Omental fat pad (tissue), 4 donors: ENCODE measurements around the gene TMEM134. TPM values are rescaled to one million over a fixed set of nuclear protein-coding genes. Genes with fewer than 3 reads are reported as not detected.

Source experiments
- ATAC-seq: fragments of 150-250 bp; one replicate; pipeline ENCODE4 v1.9.1; 2016; ENCODE audit warnings: mild to moderate bottlenecking, moderate library complexity; ENCODE audit not compliant: low FRiP score
- DNase-seq: peaks from one replicate; pipeline ENCODE4 v3.0.0-alpha.2; 2019; ENCODE audit warnings: low spot score
- total RNA-seq, 4 donors: library from RNA; depleted of rRNA; stranded (reverse); fragments of >200 nt; gene quantifications; one replicate each; pipeline ENCODE4 v1.1.0, GENCODE V29; 2016
- TF ChIP-seq, protein P1 (sequence below), 3 donors: fragments of 450-650 bp; IDR thresholded peaks; one replicate each; pipeline ENCODE4 v1.5.1; 2016 to 2017; ENCODE audit warnings: antibody characterized with exemption in 3 of 3, mild to moderate bottlenecking in 3 of 3, moderate library complexity in 2 of 3

The TMEM134 gene
- total RNA-seq, 4 donors from 2014 or later, result 33.6 to 56.6 (median 44.0) TPM

DNA sequence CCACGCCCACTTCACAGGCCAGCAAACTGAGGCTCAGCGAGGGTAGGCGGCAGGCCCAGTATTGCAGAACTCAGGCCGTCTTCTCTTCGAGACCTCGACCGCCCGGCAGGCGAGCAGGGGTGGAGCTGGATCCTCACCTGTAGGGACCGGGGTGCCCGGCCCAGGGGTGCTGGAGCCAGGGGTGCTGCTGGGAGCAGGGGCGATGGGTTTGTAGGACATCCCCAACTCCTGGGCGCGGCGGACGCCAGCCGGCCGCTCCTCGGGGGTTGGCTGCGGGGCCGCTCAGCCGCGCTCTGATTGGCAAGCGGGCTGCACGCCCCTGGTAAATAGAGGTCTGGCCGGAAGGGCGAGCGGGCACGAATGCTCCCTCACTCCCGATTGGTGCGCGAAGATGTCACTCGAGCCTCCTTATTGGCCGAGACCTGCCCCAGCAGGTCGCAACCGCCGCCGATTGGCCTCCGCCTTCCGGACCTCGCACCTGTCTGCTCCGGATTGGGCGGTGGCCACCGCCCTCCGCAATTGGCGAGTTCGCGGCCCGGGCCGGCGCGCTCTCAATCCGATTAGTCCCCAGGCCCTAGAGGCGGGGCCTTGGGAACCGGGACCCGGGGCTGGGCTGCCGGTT is 38.9 kb upstream of the TMEM134 start, which contains the start of gene CDK2AP2:
Gene CDK2AP2, minus strand, starts transcription at position 299 of the 622 bp plus-strand sequence. Its CDS starts 80 bp downstream, at position 219.
- DNase-seq (peak; percentile 98), ATAC-seq (peak; percentile 81)
- TF ChIP-seq, protein P1, sequence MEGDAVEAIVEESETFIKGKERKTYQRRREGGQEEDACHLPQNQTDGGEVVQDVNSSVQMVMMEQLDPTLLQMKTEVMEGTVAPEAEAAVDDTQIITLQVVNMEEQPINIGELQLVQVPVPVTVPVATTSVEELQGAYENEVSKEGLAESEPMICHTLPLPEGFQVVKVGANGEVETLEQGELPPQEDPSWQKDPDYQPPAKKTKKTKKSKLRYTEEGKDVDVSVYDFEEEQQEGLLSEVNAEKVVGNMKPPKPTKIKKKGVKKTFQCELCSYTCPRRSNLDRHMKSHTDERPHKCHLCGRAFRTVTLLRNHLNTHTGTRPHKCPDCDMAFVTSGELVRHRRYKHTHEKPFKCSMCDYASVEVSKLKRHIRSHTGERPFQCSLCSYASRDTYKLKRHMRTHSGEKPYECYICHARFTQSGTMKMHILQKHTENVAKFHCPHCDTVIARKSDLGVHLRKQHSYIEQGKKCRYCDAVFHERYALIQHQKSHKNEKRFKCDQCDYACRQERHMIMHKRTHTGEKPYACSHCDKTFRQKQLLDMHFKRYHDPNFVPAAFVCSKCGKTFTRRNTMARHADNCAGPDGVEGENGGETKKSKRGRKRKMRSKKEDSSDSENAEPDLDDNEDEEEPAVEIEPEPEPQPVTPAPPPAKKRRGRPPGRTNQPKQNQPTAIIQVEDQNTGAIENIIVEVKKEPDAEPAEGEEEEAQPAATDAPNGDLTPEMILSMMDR (IDR thresholded peaks at IDR 0.05), result no peak

- ATAC-seq (peak; percentile 1), DNase-seq (no peak)
Observed at GRCh38 chr11:67507242-67507863, 38.3 kb upstream of the TMEM134 start.

GRCh38 chr11:67506426-67507051 is 37.5 kb upstream of the TMEM134 start:
- TF ChIP-seq, protein P1 (IDR thresholded peaks at IDR 0.05), result no peak
- DNase-seq (no peak), ATAC-seq (no peak)

More at GRCh38 chr11:67507242-67507863, 38.3 kb upstream of the TMEM134 start:
- TF ChIP-seq, protein P1 (IDR thresholded peaks at IDR 0.05), result no peak

GRCh38 chr11:67505605-67506396 is 36.8 kb upstream of the TMEM134 start:
- TF ChIP-seq, protein P1 (IDR thresholded peaks at IDR 0.05), result peak in 2 of 3 donors; percentile 78 to 84
- ATAC-seq (peak; percentile 69), DNase-seq (peak; percentile 75)

DNA sequence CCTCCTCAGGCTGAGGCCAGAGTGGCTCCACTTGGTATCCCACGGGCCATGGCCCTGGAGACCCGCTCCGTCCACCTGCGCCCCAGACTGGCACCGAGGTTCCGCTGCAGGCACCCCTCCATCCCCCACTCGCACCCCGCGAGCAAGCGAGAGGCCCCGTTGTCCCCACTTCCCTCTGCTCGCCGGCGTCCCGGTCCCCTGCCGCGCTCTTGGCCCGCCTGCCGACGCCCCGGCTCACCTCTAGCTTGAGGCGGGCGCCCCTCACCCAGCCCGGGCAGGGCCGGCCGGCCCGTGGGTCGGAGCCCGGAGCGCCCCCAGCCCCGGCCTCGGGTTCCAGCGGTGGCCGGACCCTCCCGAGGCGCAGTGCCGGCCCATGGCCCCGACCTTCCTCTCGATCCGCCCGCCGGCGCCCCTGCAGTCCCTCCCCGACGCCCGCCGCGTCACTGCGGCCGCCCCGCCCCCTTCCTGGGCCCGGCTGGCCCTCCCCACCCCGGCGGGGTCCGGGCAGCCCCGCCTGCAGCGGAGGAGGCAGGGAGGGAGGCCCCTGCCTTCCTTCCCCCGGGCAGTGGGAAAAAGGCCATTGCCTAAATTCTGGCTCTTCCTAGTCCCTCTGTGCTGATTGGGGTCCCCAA is 36.0 kb upstream of the TMEM134 start, which contains the start of gene PITPNM1:
Gene PITPNM1, minus strand, starts transcription at position 414 of the 632 bp plus-strand sequence. CDS start 1,183 bp downstream, outside the sequence.
- TF ChIP-seq, protein P1 (IDR thresholded peaks at IDR 0.05), result no peak
- DNase-seq (no peak), ATAC-seq (peak; percentile 24)
